GM21390 (cell line): ENCODE results near the gene SPTBN5.

Experiments
- ATAC-seq: cut with Tn5 transposase; IDR thresholded peaks from one replicate; pipeline ENCODE4 v1.9.1; 2021; ENCODE audit not compliant: unreplicated experiment

Gene SPTBN5

DNA sequence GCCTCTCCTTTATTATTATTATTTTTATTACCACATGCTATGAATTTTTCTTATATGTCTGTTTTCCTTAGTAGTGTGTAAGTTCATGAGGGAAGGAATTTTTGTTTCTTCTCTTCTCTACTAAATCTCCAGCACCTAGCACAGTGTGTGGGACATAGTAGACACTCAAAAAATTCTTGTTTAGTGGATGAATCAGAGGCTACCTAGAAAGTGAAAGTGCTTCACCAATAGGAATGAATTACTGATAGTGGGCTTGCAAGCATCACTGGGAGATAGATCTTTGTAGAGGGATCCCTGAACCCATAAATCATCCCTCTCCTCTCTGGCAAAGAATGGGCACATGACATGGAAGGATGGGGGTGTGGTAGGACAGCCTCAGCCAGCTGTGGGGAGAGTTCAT is 8.5 kb downstream of the SPTBN5 start:
- no peak for ATAC-seq

DNA sequence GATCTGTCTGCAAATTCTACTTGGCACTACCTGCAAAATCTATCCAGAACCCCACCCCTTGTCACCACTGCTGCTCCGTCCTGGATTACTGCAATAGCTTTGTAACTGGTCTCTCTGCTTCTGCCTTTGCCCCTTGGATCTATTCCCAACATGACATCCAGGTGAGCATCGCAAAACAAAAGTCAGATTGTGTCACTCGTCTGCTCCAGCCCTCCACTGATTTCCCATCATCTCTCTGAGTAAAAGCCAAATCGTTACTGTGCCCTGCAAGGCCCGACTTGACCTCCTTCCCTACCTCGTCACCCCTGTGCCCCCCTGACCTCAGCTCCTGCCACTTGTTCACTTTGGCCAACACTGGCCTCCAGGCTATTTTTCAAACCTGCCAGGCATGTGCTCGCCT is 9.4 kb downstream of the SPTBN5 start:
- ATAC-seq, result no peak

DNA sequence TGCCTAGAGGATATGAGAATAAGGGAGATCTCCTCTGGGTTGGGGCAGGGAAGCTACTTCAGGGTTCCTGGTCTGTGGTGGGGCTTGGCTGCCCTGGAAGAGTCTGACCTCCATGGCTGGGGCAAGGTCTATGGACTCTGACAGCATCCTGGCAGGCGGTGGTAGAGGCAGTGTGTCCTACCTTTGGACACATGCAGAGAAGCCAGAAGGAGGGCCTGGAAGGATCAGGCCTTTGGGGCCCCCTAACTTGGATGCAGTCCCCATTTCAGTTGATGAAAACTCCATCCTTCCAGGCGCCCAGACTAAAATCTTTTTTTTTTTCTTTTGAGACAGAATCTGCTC is 10.4 kb downstream of the SPTBN5 start:
- no peak for ATAC-seq

DNA sequence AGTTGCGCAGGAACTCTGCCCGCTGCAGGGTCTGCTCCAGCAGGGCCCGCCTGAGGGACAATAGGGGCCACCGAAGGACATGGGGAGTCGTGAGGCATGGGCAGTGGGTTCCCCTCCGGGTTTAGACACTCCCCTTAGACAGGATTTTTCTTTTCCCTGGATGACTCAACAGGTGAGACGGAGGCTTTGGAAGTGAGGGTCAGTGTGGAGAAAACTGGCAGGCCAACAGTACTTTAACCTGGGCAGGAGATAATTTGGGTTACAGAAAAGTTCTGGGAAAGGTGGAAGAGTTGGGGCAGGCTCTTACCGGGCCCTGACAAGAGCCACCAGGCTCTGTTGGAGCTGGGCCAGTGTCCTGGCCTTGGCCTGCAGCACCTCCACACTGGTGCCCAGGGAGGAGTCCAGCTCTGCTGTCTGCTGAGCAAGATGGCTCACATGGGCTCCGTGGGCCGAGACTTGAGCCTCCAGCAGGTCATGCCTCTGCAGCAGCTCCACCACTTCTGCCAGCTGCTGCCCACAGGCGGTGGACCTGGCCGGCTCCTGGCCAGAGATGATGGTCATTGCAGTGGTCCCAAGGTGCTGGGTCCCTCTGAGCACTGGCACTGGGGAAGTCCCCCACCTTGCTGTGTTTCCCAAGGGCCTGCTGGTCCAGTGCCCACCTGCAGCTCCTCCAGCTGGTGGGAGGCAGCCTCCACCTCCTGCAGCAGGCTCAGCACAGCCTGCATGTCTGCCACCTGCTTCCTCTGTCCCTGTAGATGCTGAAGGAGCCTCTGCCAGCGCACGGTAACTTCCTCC is 11.0 kb downstream of the SPTBN5 start:
- no peak for ATAC-seq

DNA sequence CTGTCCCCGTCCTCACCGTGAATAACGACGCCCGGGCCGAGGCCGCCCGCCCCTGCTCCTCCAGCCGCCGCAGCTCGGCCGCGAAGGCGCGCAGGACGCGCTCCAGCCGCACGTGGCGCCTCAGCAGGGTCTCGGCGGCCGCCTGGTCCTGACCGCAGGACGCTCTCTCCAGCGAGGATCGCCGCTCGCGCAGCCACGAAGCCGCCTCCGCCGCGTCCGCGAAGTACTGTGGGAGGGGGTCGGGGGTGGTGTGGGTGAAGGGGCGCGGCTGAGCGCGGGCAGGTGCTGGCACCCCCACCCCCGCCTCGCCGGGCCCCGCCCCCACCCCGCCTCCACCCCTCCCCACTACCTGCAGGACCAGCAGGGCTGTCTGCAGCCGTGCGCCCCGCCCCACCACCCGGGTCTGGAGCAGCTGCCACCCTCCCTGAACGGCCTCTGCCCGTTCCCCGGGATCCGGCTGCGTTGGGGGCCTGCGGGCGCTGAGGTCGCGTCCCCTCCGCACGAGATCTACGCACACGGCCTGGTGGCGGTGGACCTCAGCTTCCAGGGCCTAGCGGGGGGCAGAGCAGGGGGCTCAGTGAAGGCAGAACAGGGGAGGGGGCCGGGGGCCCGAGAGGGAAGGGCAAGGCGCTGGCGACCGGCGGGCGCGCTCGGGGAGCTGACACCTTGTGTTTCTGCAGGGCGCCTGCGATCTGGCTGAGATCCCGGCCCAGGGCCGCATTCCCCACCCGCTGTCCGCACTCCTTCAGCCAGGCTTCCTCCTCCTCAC is 11.7 kb downstream of the SPTBN5 start:
- ATAC-seq, result no peak

DNA sequence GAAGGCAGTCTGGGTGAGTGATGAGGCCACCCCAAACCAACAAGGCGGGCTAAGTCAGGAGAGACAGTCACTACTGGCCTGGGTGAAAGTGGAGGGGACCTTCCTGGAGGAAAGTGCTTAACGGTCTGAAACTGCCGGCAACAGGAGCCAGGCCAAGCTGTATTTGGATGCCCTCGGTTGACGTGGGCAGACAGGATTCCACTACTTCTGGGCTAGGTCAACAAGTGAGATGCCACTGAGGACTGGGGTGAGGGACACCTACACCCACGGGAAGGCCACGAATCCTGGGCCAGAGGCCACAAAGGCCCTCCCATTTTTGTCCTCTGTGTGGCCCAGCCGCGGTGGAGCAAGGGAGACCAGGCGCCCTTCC is 12.3 kb downstream of the SPTBN5 start:
- ATAC-seq, result no peak

DNA sequence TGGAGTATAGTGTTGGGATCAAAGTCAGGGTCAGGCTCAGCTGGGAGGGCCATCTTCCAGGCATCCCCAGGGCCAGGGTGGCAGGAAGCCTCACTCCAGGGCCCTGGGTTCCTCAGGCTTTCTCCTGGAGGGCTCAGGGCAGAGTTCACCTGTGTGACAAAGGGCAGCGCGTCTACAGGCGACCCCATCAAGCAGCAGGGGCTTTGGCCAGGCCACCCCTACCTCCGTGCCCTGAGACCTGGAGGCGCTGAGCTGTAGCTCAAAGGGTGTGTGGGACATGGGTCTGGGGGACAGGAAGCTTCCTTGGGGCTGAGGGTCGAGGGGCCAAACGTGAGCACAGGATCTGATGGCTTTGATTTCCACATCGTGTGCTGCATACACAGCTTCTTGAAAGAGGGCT is 12.8 kb downstream of the SPTBN5 start:
- ATAC-seq, result no peak

DNA sequence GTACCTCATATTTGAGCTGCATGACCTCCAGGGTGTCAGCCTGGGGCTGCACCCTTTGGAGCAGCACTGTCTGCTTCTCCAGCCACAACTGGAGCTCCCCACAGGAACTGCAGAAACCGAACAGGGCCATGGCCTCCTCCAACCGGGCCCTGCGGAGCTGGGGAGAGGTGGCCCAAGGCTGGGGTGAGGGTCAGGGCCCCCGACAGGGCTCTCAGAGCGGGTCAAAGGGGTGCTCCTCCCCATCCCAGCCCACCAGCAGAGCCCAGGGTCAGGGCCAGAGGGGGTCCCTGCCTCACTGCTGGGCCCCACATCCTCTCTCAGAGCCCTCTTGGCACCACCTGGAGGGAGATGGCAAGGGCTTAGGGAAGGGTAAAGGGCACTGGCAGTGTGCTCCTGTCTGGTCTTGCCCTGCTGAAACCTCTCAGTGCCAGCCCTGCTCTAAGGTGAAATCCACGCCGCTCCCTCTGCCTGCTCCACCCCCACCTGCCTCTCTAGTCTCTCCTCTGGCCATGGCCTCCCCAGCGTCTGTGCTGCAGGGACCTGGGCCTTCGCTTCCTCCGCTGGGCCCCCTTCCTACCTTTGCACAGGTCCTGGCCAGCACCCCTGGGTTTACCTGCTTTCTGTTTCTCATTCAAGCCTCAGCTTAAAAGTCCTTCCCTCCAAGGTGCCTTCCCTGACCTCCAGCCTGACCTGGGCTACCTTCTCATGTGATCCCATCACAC is 13.5 kb downstream of the SPTBN5 start:
- ATAC-seq, result no peak

DNA sequence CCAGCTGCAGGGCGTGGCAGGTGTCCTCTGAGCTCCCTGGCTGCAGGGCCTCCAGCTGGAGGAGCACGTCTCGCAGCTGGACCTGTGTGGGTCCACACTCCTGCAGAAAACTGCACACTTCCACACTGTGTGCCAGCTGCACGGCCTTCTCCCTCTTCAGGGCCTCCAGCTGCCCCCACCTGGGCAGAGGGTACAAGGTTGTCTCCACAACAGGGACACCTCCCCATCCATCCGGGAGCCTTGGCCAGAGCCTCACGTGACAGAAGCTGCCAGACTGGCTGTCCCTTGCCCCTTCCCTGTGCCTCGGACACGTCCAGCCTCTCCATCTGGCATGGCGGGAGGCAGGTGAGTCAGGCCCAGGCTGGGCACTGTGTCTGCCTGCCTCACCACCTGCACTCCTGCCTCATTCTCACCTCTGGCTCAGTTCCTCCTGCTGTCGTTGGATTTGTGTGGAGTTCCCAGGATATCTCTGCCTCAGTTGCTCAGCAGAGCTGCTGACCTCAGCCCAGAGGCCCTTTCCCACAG is 14.5 kb downstream of the SPTBN5 start:
- no peak for ATAC-seq

DNA sequence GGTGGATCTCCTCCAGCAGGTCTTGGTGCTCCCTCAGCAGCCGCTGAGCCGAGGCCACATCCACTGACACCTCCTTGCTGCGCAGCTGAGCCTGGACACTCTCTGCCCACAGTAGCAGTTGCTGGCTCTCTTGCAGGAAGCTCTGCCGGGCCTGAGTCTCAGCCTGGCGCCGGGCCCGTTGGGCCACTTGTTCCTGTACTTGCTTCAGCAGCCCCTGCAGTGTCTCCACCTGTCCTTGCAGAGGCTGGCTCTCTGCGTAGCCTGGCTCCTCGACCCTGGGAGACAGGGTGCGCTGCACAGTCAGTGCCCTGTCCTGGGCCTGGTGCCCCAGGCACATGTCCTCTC is 15.5 kb downstream of the SPTBN5 start:
- ATAC-seq, result no peak

DNA sequence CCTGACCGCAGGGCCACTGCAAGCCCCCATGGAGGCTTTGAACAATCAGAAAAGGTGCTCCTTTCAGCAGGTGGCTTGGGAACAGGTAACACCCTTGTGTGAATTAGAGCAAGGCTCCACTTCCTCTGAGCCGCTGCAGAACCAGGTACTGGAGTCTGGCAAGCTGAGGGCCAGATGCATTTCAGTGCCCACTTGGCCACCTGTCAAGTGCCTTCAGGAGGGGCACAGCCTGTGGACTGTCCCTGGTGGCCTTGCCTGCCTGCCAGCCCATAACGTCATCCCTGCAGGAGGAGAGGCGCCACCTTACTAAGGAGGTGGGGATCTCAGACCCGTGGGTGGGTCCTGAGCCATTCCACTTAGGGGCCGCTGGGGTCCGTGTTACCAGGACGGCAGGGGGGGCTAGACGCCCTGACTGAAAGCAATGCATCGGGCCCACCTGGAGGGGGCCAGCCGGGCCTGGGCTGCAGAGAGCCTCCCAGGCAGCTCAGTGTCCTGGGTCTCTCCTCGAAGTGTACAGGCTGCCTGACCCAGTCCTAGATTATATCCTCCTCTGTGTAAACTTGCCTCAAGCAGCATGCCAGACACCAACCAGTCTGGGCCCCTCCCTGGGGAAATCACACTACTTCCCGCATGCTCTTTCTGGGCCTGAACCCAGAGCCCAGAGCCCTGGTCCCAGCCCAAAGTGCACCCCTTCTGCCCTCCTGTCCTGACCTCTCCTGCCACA is 16.1 kb downstream of the SPTBN5 start:
- ATAC-seq, result no peak

DNA sequence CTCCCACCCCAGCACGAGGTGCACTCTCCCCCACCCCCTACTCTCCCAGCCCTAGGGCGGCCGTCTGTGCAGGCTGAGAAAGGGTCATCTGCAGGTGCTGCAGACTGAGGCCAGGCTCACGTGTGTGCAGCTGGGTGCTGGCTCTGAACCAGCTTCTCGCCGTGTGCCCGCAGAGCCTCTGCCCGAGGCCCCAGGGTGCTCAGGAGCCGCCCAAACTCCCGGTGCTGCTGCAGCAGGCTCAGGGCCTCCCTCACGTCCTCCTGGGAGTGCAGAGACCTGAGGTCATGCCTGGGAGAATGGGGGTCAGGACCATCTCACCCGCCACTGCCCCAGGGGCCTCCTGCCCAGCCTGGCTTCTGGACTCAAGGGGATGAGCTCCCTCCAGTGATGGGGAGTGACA is 17.2 kb downstream of the SPTBN5 start:
- no peak for ATAC-seq

DNA sequence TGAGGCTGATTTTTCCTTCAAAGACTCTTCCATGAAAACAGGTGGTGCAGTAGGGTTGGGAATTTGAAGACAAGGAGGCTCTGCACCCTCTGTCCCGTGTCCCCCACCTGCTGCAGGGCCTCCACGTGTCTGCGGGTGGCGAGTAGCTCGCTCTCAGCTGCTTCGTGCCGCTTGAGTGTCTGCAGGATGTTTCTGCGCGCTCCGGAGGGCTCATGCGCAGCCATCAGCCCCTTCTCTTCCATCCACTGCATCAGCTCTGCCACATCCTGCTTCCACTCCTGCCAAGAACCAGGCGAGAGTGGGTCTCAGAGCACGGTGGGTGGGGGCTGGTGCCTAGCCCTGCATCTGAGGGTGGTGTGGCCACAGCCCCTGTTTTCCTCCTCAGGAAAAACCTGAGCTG is 17.8 kb downstream of the SPTBN5 start:
- ATAC-seq, result no peak

DNA sequence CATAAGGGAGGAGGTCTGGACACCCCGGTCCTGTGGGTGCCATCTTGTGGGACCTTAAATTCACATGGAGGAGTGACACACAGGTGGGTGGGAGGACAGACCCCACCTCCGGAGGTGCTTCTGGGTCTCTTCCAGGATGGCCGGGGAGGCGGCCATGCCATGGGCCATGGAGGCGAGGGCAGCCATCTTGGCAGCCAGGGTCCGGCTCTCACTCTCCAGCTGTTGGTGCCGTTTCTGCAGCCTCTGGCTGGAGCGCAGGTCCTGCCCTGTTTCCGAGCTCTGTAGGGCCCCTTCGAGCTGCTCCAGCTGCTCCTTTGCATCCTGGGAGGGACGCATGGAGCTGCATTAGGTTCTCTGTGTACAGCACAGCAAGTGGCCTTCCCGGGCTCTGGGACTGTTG is 19.1 kb downstream of the SPTBN5 start:
- no peak for ATAC-seq

DNA sequence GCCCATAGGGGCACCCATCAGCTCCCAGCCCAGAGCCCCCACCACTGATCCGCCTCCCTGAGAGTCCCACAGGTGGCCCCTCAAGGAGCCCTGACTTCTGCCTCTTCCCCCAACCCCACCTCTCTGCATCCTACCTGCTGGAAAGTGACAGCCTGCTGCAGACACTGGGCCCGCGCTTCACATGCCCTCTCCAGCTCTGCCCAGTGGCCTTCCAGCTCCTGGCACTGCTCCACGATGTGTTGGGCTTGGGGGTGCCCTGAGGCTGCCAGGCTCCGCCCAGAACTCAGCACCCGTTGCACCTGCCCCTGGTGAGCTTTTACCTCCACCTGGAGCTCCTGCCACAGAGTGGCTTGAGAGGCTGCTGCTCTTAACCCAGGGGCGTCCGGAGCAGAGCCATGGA is 20.1 kb downstream of the SPTBN5 start:
- ATAC-seq, result no peak

DNA sequence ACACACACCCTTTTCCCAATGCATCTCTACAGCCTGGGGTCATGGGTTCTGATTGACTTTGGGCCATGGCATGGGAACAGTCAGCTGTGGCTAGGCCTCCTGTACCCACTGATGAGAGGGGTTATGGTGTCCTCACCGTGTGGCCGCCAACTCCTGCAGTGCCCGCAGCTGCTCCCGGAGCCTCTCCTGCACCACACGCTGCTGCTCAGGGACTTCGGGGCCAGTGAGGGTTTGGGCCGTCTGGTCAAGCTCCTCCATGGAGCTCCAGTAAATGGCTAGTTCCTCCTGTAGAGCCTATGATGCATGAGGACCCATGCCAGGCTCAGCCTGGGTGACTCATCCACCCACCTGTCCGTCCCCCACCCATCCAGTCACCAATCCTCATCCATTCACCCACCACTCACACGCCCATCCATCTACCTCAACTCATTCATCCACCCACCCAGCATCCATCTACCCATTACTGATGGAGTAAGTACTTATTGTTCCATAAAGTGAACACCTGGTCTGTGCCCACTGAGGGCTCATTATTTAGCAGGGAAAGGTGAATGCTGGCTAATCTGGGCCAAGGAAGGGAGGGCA is 21.6 kb downstream of the SPTBN5 start:
- no peak for ATAC-seq

DNA sequence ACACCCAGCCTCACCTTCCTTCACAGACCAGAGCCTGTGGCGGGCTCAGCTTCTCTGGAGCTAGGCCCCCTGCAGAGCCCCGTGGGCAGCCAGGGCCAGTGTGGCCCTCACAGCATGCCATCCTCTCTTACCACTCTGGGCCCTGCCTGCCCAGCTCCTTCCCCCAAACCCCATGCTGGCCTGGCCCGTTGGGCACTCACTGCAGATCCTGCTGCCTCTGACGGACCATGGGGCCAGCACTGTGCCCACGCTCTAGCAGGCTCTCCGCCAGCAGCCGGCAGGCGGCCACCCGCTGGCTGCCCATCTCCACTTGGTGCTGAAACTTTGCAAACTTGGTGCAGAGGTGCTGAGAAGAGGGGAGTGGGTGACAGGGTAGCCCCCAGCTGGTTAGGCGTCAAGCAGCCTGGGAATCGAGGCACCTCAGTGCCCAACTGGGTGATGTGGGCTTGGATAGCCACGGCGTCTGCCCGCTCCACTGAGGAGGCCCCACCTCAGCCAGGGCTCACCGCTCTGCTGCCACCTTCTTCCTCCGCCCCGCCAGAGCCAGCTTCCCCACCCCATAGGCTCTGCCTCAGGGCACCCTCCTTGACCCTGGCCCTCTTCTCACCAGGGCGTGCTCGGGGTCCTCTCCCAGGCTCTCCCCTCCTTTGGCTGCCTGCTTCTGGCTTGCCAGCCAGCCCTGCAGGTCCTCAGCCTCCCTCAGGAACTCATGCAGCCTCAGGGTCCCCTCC is 22.5 kb downstream of the SPTBN5 start:
- no peak for ATAC-seq

DNA sequence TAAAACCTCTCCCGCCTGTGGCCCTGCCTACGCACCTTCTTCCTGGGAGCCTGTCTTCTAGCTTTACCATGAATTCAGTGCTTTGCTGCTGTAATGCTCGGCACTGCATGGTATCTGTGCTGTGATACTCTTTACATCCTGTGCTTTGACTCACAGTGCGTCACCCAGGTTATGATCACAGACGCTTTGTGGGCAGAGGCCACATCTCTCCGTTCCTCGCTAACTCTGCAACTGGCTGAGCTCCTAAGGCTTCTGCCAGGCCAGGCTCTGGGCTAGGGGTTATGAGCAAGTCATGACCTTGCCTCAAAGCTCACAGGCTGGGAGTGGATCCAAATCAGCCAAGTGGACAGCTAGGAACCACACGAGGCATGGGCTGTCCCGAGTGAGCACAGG is 23.2 kb downstream of the SPTBN5 start:
- no peak for ATAC-seq

DNA sequence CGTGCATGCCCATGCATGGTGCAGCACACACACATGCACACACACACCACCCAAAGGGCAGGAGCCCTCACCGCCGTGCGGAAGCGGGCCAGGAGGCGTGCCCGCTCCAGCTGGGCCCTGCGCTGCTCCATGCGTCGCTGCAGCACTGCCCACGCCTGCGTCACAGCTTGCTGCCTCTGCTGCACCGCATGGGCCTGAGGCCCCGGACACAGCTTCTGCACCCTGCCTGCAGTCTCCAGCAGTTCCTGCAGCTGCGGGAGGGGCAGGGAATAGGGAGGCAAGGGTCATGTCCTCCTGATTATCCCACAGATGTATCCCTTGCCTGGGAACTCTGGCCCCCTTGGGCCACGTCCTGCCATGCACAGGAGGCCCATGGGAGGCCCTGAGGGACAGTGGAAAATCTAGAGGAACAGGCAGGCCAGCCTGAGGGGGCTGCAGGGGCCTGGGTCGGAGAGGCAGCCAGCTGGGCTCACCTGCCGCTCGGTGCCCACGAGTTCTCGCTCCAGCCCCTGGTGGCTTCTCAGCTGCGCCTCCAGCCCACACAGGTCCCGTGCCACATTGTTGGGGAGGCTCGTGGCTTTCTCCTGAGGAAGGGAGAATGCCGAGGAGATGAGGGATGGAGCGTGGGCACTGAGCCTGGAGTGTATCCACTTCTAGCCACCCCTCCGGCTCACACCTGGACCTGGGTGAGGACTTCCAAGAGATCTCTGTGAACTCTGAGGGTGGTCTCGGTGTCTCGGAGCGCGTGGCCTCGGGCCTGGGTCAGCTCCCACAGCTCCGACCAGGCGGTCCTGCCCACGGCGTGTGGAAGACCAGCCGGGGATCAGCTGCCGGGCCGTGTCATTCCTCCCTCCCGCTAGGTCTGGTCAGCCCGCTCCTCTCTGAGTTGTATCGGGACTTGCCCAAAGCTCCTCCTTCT is 23.8 kb downstream of the SPTBN5 start:
- ATAC-seq, result no peak
